Transverse colon (tissue), 4 donors: ENCODE measurements around the gene TNFRSF19. TPM values are rescaled to one million over a fixed set of nuclear protein-coding genes. Genes with fewer than 3 reads are reported as not detected.

Source experiments
- DNase-seq: peaks from one replicate; pipeline ENCODE4 v3.0.0-alpha.2; 2019
- H3K27ac ChIP-seq, 4 donors: fragments of 200-600 bp; sonication (generic); 2 replicates each; pipeline ENCODE4 v1.5.1; 2016 to 2018; ENCODE audit warnings: inconsistent platforms in 4 of 4
- H3K27me3 ChIP-seq: fragments of 200-600 bp; sonication (generic); 2 replicates; pipeline ENCODE4 v1.5.1; 2017; ENCODE audit warnings: inconsistent platforms
- H3K36me3 ChIP-seq, 4 donors: fragments of 200-600 bp; sonication (generic); 2 replicates each; pipeline ENCODE4 v1.5.1; 2017 to 2019; ENCODE audit warnings: inconsistent platforms in 4 of 4
- H3K4me1 ChIP-seq, 4 donors: fragments of 200-600 bp; sonication (generic); 2 replicates each; pipeline ENCODE4 v1.5.1; 2017 to 2020; ENCODE audit warnings: inconsistent platforms in 4 of 4
- H3K4me3 ChIP-seq, 4 donors: fragments of 200-600 bp; sonication (generic); 1 replicate in 1 of 4; 2 replicates in 3 of 4; pipeline versions ENCODE4 v1.5.1 to v1.6.1; 2017 to 2019; ENCODE audit warnings: inconsistent platforms in 4 of 4
- H3K9me3 ChIP-seq, 2 donors: fragments of 200-600 bp; sonication (generic); 2 replicates each; pipeline ENCODE4 v1.5.1; 2017 to 2019; ENCODE audit warnings: inconsistent platforms in 2 of 2
- CTCF ChIP-seq, 5 experiments: fragments of 200-600 bp in 3 of 5; fragments of 450-650 bp in 2 of 5; sonication (generic) in 3 of 5; IDR thresholded peaks; 1 replicate in 2 of 5; 2 replicates in 3 of 5; pipeline ENCODE4 v1.5.1; 2016 to 2017; ENCODE audit warnings: antibody characterized with exemption in 5 of 5, inconsistent platforms in 3 of 5, mild to moderate bottlenecking in 2 of 5, moderate library complexity in 1 of 5
- EP300 ChIP-seq: sonication (generic); formaldehyde crosslinking; IDR thresholded peaks from one replicate; pipeline ENCODE4 v1.6.1; 2017; ENCODE audit warnings: antibody characterized with exemption, low read depth
- POLR2A ChIP-seq: fragments of 450-650 bp; IDR thresholded peaks from one replicate; pipeline ENCODE4 v1.6.1; 2016; ENCODE audit warnings: antibody characterized with exemption, mild to moderate bottlenecking, moderate library complexity
- POLR2AphosphoS5 ChIP-seq, 3 donors: sonication (generic); formaldehyde crosslinking; IDR thresholded peaks; one replicate each; pipeline ENCODE4 v1.6.1; 2016; ENCODE audit warnings: antibody characterized with exemption in 3 of 3
- WGBS, 2 donors: methylation state at CpG; one replicate each; pipeline ENCODE4 v1.1.5; 2018; ENCODE audit warnings: low coverage in 1 of 2; 5-methylcytosine and 5-hydroxymethylcytosine counted together
- in situ Hi-C, 4 donors: fragments of 200-750 bp; cut with MboI; loops; one replicate each; pipeline versions ENCODE4 v1.15.0 to v1.15.1; 2017; ENCODE audit warnings: low sequenced_read_pairs in 3 of 4, low pct_ligation_motif_present in 1 of 4, low pct_unique_long_range_greater_than_20kb in 1 of 4
- intact Hi-C: fragments of 100-400 bp; cut with DNase I; formaldehyde crosslinking; loops from one replicate; pipeline ENCODE4 v1.15.1; 2023; ENCODE audit warnings: low total_unique reads
- total RNA-seq, 4 donors: library from RNA; depleted of rRNA; stranded (reverse); fragments of >200 nt; gene quantifications; one replicate each; pipeline ENCODE4 v1.1.0, GENCODE V29; 2016

Gene TNFRSF19
- total RNA-seq, 4 donors from 2014 or later: 0.80 to 1.3 (median 0.96) TPM; not detected in 1

- H3K27me3 ChIP-seq: no peaks in the 10 kb centered on the region
- H3K4me1 ChIP-seq: no peaks in the 10 kb centered on the region
- no peaks in the 10 kb centered on the region for H3K36me3 ChIP-seq
- in situ Hi-C loops (no loop called here), intact Hi-C loops (no loop called here)
- DNase-seq: no peak
- H3K9me3 ChIP-seq: no peaks in the 10 kb centered on the region
- TF ChIP-seq EP300 (no peak), POLR2A (no peak), CTCF (IDR thresholded peaks at IDR 0.05) (no peak), POLR2AphosphoS5 (IDR thresholded peaks at IDR 0.05) (no peak)
- H3K4me3 ChIP-seq: no peak overlapping the region
- WGBS, 2 donors: 96% methylated on average over 2 of the region's 2 CpGs; no CpG with 5 or more reads in 1 of the 2 donors
- H3K27ac ChIP-seq: no peak overlapping the region
Measured at GRCh38 chr13:23716401-23716800, 146.2 kb downstream of the TNFRSF19 start.

DNA sequence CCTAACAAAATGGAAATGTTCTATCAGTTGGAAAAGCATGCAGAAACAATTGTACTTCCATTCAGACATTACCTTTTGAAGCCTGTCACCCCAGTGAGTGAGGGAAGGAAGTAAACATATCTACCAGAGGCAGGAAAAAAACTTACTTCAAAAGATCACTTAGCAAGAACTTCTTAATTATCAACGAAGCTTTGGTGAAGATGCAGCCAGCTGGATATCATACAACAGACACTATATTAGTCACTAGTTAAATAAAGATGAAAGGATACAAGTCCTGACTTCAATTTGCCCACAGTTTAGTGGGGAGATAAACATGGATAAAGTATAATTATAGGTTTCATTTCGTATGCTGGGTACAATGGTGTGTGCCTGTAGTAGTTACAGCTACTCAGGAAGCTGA lies 148.8 kb downstream of the TNFRSF19 start:
- H3K9me3 ChIP-seq: no peaks in the 10 kb centered on the region
- H3K27ac ChIP-seq: no peak overlapping the region
- WGBS, 2 donors: 35 to 51% methylated on average over 2 of the region's 2 CpGs
- H3K27me3 ChIP-seq: no peaks in the 10 kb centered on the region
- in situ Hi-C loops: no loop called here
- TF ChIP-seq CTCF (IDR thresholded peaks at IDR 0.05) (no peak), EP300 (no peak), POLR2A (no peak), POLR2AphosphoS5 (IDR thresholded peaks at IDR 0.05) (no peak)
- no peaks in the 10 kb centered on the region for H3K36me3 ChIP-seq
- peaks cover 0 to 5% (median 0%) of the 10 kb centered on the region in 4 donors for H3K4me1 ChIP-seq
- no peak for DNase-seq
- no peak overlapping the region for H3K4me3 ChIP-seq
- intact Hi-C loops: no loop called here

DNA sequence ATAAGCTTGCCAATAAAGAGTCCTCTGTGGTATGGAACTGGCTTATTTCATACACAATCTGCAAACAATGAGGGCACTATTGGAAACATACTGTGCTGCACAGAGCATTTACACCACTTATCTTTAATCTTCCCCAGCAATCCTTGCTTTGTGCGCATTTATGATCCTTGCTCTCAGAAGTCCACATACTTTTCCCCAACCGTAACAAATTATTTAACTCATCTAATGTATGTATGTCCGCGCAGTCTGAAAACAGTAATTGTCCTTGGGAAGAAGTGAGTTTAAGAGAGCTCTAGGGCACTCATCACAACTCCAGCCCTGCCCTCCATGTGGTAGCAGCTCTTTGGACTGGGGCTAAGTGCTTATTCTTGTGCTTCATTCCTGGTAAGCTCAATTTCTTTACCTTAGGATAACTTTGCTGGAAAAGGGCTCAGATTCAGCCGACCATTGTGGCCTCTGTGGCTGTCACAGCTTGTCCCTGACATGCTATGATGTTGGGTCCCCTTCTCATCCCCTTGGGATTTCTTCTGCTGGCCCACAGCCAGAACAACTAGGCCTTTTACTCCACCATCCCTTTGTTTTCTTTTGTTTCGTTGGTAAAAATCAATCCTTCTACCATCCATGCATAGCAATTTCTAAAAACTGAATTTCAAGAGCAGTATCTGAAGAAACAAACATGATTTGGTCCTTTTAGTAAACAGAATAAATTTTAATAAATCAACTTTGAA lies 152.7 kb downstream of the TNFRSF19 start:
- H3K36me3 ChIP-seq: no peaks in the 10 kb centered on the region
- no peak for DNase-seq
- no peaks in the 10 kb centered on the region for H3K27me3 ChIP-seq
- peaks cover 0 to 5% (median 0%) of the 10 kb centered on the region in 4 donors for H3K4me1 ChIP-seq
- no peaks in the 10 kb centered on the region for H3K9me3 ChIP-seq
- no peak for TF ChIP-seq POLR2AphosphoS5 (IDR thresholded peaks at IDR 0.05)
- no peak for TF ChIP-seq EP300
- TF ChIP-seq POLR2A: no peak
- no peak for TF ChIP-seq CTCF (IDR thresholded peaks at IDR 0.05)
- no peak overlapping the region for H3K27ac ChIP-seq
- 83 to 88% methylated on average over 6 of the region's 6 CpGs for WGBS, 2 donors
- in situ Hi-C loops (no loop called here), intact Hi-C loops (no loop called here)
- no peak overlapping the region for H3K4me3 ChIP-seq

- TF ChIP-seq POLR2A: no peak
- TF ChIP-seq EP300: no peak
- TF ChIP-seq POLR2AphosphoS5 (IDR thresholded peaks at IDR 0.05): no peak
- Histone ChIP-seq H3K36me3 (no peaks in the 10 kb centered on the region), H3K4me1 (peaks cover 0 to 5% (median 0%) of the 10 kb centered on the region in 4 donors), H3K4me3 (no peak overlapping the region), H3K9me3 (no peaks in the 10 kb centered on the region), H3K27me3 (no peaks in the 10 kb centered on the region), H3K27ac (no peak overlapping the region)
- intact Hi-C loops: no loop called here
- 30 to 33% methylated on average over 1 of the region's 1 CpG for WGBS, 2 donors
- DNase-seq: no peak
- in situ Hi-C loops: no loop called here
Measured at GRCh38 chr13:23723471-23723870, 153.3 kb downstream of the TNFRSF19 start.
